Posterior cingulate gyrus (tissue), 11 donors: Measurements from ENCODE around the gene TBC1D23.
A peak's percentile ranks its signal among the peaks of the same experiment; 100 is the strongest.
"Not testable (repeated sequence)": the region's sequence is repeated elsewhere in the genome, so short reads cannot be mapped to it uniquely, and the experiment has no call there.

Experiments used
- DNase-seq, 10 donors: peaks; one replicate each; pipeline versions ENCODE4 v3.0.0 to v3.0.0-alpha.2; 2020 to 2021; ENCODE audit warnings: mixed read lengths in 3 of 10
- intact Hi-C: fragments of 100-400 bp; cut with DNase I; formaldehyde crosslinking; loops from one replicate; pipeline ENCODE4 v1.15.1; 2023

TBC1D23 gene

DNA sequence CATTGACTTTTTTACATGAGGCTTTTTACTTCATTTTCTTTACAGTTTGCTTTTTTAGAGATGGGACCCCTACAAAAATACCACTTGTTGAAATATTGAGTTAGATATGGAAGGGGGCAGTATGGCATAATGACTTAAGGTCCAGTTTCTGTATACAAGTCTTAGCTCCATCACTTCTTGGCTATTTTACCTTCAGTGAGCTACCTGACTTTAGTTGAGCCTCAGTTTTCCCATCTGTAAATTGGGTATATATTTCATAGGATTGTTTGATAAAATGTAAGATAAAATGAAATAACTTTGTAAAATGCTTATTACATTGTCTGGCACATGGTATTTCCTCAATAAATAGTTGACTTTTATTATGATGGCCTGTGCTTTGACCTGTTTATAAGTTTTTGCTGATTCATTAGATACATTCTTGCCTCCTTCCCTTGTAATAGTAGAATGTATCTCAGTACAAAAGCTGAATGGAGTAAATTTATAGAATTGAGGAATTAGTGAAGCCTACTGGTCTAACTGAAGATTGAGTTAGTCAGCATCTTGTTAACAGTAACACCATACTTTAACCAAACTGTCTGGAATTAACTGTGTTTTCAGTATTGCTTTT is 27.6 kb downstream of the TBC1D23 start:
- DNase-seq, result no peak

DNA sequence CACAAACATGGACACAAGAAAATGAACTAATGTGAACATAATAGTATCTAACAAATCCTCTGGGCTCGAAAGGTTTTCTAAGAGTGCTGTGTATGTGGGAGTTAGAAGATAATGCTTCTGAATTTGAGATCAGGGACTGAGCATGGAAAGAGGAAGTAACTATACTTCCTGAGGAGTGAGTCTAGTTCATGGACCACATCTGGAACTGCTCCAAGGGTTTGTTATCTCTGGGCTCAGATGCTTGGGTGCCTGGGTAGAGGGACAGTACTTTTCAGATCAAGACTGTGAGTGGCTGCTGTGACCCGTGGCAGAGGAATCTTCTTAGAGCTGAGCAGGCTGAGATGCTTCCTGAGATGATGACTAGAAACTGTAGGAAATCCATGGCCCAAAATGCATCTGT is 28.5 kb downstream of the TBC1D23 start:
- no peak for DNase-seq
- intact Hi-C loops, result no loop called here

More for the DNA sequence above, 27.6 kb downstream of the TBC1D23 start:
- intact Hi-C loops, result no loop called here

DNA sequence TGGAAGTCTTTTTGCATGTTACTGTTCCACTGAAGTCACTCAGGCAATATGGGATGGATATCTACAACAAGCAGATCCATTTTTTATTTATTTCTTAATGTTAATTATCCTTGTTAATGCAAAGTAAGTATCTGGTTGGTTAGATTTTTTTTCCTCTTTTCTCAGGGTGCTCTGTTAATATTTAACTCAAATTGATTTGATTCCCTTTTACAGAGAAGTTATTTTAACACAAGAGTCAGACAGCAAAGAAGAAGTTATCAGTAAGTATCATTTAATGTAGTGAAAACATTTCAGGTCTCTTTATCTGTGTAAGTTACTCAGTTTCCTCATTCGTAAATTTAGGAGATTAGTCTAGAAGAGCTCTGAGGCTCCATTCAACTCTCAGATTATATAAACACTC is 34.3 kb downstream of the TBC1D23 start:
- DNase-seq, result no peak
- intact Hi-C loops, result no loop called here

DNA sequence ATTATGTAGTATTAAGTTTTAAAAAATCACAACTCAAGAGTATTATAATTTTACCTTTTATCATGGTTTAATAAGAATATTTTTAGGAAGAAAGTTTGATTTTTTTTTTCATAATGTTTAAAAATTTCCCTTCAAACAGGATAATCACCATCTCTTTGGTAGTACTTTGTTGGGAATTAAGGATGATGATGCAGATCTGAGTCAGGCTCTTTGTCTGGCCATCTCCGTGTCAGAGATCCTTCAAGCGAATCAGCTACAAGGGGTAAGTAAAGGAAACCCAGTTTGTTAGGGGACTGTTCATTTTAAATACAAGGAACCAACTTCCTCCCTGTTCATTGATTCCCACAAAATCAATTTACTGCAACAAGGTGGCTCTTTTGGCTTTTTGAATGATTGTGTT is 37.0 kb downstream of the TBC1D23 start:
- intact Hi-C loops, result no loop called here
- DNase-seq, result no peak

DNA sequence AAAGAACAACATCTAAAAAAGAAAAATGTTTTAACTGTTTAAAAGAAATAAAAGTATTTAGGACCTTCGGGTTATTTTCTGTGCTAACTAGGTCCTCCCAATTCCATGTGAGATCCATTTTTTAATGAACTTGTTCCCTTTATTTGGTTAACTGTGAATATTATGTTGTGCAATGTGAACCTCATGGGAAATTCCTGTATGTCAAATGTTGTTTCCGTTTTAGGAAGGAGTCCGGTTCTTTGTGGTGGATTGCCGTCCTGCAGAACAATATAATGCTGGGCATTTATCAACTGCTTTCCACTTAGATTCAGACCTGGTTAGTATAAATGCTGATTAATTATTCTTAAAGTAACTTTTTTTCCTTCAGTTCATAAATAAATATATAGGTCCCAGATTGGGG is 38.2 kb downstream of the TBC1D23 start:
- intact Hi-C loops, result no loop called here
- DNase-seq, result no peak

DNA sequence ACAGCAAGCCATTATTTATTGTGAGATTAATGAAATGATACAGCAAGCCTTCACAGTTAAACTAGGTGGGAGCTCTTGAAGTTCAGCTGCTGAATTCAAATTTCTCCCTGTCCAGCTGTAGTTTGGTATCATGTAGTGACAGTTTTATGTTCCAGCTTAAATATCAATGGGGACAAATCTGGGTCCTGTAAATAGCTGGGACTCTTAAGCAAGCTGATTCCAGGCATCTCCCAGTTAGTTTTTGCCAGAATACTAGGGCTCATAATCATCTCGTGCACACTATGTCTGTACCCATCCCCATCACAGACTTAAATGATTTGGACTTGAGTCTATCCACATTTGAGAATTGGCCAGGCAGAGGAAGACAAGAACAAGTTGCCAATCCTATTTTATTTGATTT is 45.9 kb downstream of the TBC1D23 start:
- intact Hi-C loops, result no loop called here

DNA sequence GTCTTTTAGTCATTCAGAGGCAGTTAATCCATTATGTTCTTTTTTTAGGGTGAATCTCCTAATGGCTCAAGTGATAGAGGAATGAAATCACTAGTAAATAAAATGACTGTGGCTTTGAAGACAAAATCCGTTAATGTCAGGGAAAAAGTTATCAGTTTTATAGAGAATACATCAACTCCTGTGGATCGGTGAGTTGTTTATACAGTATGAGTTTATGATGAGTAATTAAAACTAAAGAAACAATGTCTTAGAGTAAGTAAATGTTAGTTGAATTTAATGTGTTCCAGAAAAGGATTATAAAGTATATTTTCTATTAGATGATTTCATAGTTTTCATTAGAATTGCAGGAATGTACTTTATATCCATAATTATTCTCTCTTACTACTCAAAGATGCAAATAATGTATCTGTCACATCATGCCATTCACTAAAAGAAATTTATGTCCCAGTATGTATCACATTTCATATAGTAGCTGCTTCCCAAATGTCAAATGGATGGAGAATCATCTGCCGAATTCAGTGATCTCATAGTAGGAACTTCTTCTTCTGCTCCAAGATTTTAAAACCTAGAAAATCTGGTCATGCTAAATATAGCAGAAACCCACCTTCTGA is 49.7 kb downstream of the TBC1D23 start:
- intact Hi-C loops, result no loop called here
- DNase-seq, result no peak

More for the DNA sequence above, 45.9 kb downstream of the TBC1D23 start:
- DNase-seq, result no peak

DNA sequence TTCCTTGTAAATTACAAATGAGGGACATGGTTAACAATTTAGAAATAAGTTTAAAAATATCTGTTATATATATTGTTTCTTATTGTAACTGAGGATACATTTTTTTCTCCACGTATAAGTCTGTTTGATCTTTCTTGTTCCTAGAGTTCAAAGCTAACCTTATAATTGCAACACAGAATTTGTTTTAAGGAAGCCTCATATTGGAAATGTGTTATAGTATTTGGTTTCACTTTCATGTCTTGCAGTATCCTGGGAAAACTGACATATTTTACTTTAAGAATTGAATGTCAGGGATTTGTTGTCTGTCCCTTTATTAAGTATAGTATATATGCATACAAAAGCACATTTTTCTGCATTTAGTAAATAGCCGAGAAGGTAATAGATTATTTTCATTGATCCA is 50.2 kb downstream of the TBC1D23 start:
- intact Hi-C loops, result no loop called here

DNA sequence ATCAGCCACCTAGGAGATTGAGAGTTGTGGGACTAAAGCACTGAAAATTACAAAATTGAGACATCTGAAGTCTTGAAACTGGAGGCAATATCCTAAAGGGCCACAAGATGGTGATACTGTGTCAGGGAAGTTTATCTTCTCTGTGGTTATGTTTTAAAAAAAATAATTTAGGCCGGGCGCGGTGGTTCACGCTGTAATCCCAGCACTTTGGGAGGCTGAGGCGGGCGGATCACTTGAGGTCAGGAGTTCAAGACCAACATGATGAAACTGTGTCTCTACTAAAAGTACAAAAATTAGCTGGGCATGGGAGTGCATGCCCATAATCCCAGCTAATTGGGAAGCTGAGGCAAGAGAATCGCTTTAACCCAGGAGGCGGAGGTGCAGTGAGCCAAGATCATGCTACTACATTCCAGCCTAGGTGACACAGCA is 55.9 kb downstream of the TBC1D23 start:
- no peak for DNase-seq
- intact Hi-C loops, result loop anchor here (5.0 kb wide), 1 partner anchor 276 kb away; no protein-coding TSS in a partner anchor

More for the DNA sequence above, 50.2 kb downstream of the TBC1D23 start:
- no peak for DNase-seq

DNA sequence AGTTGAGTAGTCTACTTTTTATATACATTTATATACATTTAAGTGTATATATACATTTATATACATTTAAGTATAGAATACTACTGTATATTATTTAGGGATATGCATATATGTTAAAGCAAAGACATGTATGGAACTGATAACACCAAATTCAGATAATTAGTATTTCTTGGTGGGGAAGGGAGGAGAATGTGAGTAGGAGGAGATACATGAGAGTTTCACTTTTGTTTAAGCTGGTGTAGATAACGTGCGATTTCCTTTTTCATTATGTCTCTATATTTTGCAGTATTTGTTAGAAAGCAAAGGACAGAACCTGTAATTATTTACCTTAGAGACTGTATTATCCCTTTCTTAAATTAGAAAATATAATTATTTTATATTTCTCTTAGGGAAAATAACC is 57.1 kb downstream of the TBC1D23 start:
- no peak for DNase-seq
- intact Hi-C loops, result loop anchor here (5.0 kb wide), 1 partner anchor 274 kb away; no protein-coding TSS in a partner anchor

DNA sequence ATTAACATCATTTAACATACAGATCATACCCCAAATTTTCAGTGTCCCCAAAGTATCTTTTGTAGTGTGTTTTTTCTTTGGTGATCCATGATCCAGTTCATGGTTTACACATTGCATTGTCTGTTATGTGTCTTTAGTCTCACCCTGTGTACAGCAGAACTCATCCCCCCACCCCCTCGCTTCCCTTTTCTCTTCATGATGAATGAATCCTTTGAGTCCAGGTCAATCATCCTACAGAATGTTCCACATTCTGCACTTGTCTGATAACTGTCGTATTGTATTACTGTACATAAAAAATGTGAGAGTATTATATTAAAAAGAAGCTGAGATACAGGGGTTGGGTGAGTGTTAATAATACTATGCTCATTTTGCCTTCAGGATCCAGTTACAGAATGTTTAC is 59.2 kb downstream of the TBC1D23 start:
- no peak for DNase-seq
- intact Hi-C loops, result loop anchor here (5.0 kb wide), 1 partner anchor 272 kb away; no protein-coding TSS in a partner anchor

DNA sequence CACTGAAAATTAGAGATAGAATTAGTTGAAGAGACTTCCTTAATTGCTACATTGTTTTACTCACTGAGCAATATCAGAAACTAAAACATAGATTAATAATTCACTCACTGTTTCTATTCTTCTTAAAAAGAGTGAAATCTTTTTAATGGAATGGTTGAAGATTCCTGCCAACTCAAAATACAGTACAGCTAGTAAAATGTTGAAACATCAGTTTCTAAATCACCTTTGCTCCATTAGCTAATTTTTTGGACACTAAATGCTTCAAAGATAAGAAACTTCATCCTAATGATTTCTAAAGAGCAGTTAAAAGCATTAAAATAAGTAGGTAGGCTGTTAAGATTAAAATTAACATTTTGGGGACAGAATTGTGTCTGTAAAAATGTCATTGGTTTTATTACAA is 63.3 kb downstream of the TBC1D23 start:
- intact Hi-C loops, result no loop called here
- DNase-seq, result no peak

DNA sequence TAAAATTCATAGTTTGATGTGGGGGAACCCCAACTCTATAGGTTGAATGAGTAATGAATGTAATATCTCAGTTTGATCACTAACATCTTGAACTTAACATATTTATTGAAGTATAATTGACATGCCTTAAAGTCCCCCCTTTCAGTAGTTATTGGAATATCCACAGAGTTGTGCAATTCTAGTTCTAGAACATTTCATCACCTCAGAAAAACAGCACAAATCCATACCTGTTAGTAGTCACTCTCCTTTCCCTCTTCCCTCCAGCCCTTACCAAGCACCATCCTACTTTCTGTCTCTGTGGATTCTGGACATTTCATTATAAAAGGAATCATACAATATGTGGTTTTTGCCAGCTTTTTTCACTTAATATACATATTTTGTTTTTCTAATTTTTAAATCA is 65.0 kb downstream of the TBC1D23 start:
- DNase-seq, result no peak
- intact Hi-C loops, result no loop called here

DNA sequence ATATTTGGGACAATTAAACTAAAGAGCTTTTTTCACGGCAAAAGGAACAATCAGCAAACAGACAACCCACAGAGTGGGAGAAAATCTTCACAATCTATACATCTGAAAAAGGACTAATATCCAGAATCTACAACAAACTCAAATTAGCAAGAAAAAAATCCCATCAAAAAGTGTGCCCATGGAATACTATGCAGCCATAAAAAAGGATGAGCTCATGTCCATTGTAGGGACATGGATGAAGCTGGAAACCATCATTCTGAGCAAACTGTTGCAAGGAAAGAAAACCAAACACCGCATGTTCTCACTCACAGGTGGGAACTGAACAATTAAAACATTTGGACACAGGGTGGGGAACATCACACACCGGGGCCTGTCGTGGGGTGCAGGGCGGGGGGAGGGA is 66.6 kb downstream of the TBC1D23 start:
- DNase-seq, intact Hi-C loops: not testable (repeated sequence)

DNA sequence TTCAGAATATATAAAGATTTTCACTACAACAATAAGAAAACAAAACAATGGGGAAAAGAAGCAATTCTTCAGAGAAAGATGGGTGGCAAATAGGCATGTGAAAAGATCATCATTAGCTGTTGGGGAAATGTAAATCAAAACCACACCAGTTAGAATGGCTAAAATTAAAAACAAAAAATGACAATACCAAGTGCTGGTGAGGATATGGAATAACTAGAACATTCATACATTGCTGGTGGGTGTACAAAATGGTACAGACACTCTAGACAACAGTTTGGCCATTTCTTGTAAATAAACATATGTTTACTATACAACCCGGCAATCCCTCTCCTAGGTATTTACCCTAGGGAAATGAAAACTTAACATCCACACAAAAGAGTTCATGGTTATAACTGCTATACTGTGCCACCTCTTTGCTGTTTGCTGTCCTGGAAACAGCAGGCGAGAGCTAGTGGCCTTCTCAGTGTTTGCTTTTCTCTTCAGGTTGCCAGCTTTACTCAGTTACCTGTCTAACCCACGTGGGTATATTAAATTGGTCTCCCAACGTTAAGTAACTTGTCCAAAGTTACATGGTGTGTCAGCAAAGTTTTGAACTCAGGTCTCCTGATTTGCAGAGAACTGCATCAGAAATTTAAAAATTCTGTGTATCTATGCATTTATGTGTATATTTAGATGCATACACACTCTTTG is 69.2 kb downstream of the TBC1D23 start:
- intact Hi-C loops, result no loop called here

DNA sequence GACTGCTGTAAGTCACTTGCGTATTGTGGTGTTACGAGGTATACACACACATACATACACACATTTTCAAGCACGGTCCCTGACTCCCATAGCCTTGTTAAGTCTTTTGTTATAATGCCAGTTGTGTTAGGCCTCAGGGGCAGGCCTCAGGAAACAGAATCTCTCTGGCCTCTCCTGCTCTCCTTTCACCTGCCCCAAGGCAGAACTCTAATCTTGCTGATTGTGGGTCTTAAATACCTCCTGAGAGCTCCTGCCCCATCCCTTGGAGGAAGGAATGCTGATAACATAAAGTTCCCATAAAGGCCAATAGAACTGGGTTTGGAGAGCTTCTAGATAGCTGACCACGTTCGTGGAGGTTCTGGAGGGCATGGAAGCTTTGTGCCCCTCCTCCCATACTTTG is 69.9 kb downstream of the TBC1D23 start:
- intact Hi-C loops, result no loop called here
- no peak for DNase-seq

More for the DNA sequence above, 69.2 kb downstream of the TBC1D23 start:
- DNase-seq, result no peak

DNA sequence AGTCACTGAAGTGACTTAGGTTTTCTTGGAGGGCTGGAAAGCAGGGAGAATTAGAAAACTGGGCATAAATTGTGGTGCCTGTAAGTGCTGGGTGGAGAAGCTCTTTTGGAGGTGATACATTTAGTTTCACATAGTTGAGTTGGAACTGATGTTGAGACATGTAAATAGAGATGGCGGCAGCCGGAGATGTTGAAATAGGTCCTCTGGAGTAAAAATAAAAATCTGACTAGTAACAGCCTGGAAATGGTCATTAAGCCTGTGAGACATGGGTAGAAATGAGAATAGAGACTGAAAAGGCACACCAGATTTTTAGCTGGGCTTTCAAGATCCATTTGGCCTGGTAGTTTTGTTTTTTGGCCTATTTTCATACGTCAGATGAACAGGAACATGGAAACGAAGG is 70.9 kb downstream of the TBC1D23 start:
- DNase-seq, result no peak
- intact Hi-C loops, result no loop called here

DNA sequence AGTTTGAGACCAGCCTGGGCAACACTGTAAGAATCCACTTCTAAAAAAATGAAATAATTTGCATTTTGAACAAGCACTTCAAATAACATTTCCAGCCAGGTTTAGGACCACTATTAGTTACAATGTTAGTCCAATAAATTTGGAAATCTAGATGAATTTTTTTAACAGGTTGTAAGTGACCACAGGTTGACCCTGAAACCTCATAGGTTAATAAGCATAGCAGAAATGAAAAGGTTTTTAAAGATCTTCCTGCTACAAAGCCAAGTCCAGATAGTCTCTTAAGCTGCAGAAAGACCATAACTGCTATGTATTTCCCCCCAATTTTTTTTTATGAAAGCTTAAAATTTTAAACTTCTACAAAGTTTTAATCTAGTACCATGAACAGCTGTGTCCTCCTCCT is 72.3 kb downstream of the TBC1D23 start:
- intact Hi-C loops, result no loop called here

DNA sequence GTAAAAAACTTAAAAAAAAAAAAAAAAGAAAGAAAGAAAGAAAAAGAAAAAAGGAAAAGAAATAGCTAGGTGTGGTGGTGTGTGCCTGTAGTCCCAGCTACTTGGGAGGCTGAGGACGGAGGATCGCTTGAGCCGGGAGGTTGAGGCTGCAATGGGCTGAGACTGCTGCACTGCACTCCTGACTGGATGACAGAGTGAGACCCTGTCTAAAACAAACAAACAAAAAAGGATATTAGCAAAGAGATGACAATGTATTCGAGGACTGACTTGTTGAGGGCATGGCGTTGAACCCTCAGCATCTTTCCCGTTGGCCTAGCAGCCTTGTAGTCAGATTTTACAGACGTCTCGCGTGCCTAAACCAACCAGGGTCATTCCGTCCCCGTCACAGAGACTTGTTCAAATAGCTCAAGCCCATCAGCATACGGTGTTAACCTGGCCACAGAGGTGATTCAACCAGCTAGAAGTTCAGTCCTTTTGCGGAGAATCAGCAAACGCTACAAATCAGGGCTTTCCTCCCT is 73.2 kb downstream of the TBC1D23 start:
- intact Hi-C loops, result no loop called here
- peak in 1 of 10 donors; percentile 77 for DNase-seq

More for the DNA sequence above, 72.3 kb downstream of the TBC1D23 start:
- DNase-seq, result no peak

DNA sequence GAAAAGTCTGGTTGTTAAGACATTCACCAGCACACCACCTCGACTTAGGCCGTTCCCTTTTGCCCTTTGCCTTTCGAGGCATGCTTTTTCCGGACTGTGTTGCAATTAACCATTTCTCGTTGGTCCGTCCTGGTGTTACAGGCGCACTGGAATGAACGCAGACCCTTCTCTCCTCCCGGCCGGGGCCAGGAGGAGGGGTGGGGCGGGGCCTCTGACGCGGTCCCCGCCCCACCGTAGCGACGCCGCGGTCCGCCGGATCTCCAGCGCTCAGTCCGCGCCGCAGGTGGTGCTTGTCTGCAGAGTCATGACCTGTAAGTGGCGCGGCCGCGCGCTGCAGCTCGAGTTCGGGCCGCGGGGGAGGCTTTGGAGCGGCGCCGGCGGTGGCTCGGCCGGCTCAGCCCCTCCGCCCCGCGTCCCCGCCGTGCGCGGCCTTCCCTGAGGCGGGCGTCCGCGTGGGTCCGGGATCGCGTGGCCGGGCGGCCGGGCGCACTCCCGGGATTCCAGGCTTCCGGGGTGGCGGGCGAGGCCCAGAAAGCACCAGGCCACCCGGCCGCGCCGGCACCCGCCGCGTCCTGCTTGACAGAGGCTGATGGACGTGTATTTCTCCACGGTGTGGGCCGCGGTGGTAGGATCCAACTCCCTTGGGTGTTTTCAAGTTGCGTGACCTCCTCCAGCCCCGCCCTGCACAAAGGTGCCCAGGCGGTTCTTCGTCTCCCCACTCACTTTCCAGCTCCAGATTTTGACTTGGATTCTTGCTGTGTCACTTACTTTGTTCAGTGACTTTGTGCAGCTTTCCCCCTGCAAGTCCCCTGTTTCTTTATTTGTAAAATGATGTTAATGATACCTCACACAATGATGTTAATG is 73.9 kb downstream of the TBC1D23 start, which contains the start of gene NIT2:
NIT2 (plus strand) TSS at position 270 of the 864 bp plus-strand sequence; CDS start at position 305, 35 bp downstream.
- intact Hi-C loops, result no loop called here
- DNase-seq, result peak; percentile 44 to 97 (median 78)
